Endodermal cell (in vitro differentiated cells): Measurements from ENCODE around the gene SIRT7. TPM values are rescaled to one million over a fixed set of nuclear protein-coding genes. Genes with fewer than 3 reads are reported as not detected.

ENCODE experiments used
- DNase-seq: peaks from one replicate; pipeline ENCODE4 v3.0.0-alpha.2; 2017
- H3K27ac ChIP-seq: 2 replicates; pipeline ENCODE4 v1.5.1; 2013; ENCODE audit warnings: mild to moderate bottlenecking, low read depth, low read length, moderate library complexity
- H3K27me3 ChIP-seq: 2 replicates; pipeline ENCODE4 v1.6.1; 2013; ENCODE audit warnings: mild to moderate bottlenecking, low read length, moderate library complexity; ENCODE audit not compliant: insufficient read depth, control insufficient read depth, poor library complexity, severe bottlenecking
- H3K36me3 ChIP-seq: 2 replicates; pipeline ENCODE4 v1.7.0; 2013; ENCODE audit warnings: mild to moderate bottlenecking, low read length, moderate library complexity; ENCODE audit not compliant: control insufficient read depth, insufficient read depth
- H3K4me1 ChIP-seq: one replicate; pipeline ENCODE4 v1.7.0; 2013; ENCODE audit warnings: low read length; ENCODE audit not compliant: control insufficient read depth, insufficient read depth
- H3K4me3 ChIP-seq: 2 replicates; pipeline ENCODE4 v1.5.1; 2013; ENCODE audit warnings: mild to moderate bottlenecking, low read length, moderate library complexity
- H3K9ac ChIP-seq: 2 replicates; pipeline ENCODE4 v1.6.1; 2013; ENCODE audit warnings: mild to moderate bottlenecking, low read length, moderate library complexity; ENCODE audit not compliant: poor library complexity, severe bottlenecking; ENCODE audit errors: extremely low read depth
- H3K9me3 ChIP-seq: 2 replicates; pipeline ENCODE4 v1.6.1; 2013; ENCODE audit warnings: mild to moderate bottlenecking, low read length, moderate library complexity; ENCODE audit not compliant: control insufficient read depth
- H3K27ac Mint-ChIP-seq: 2 replicates; pipeline ENCODE4 v1.8.0; 2020; ENCODE audit warnings: mixed read lengths
- H3K27me3 Mint-ChIP-seq: 2 replicates; pipeline ENCODE4 v1.8.0; 2021; ENCODE audit warnings: mild to moderate bottlenecking, mixed read lengths; ENCODE audit not compliant: insufficient read depth
- H3K36me3 Mint-ChIP-seq: 2 replicates; pipeline ENCODE4 v1.8.0; 2020; ENCODE audit warnings: low read depth, mixed read lengths
- H3K4me1 Mint-ChIP-seq: 2 replicates; pipeline ENCODE4 v1.8.0; 2020; ENCODE audit warnings: mixed read lengths
- H3K4me3 Mint-ChIP-seq: 2 replicates; pipeline ENCODE4 v1.8.0; 2020; ENCODE audit warnings: mild to moderate bottlenecking, moderate library complexity, mixed read lengths
- H3K9me3 Mint-ChIP-seq: 2 replicates; pipeline ENCODE4 v1.8.0; 2020; ENCODE audit warnings: mild to moderate bottlenecking, mixed read lengths
- WGBS, 2 experiments: methylation state at CpG; one replicate each; pipeline versions ENCODE4 v1.1.5 to v1.1.7; 2013; ENCODE audit warnings: missing lambda C conversion rate in 2 of 2, mixed read lengths in 1 of 2; ENCODE audit not compliant: insufficient coverage in 1 of 2, insufficient read length in 1 of 2; 5-methylcytosine and 5-hydroxymethylcytosine counted together
- total RNA-seq, 2 donors: library from RNA; stranded (reverse); fragmentation: NEBNext Ultra II Directional in 1 of 2; extraction: Animal tissue kit (Norgen Biotek cat#: 25700) in 1 of 2; gene quantifications; 2 replicates in 1 of 2; 3 replicates in 1 of 2; pipeline ENCODE4 v1.2.1, GENCODE V29; 2021
- TF ChIP-seq, protein P1 (sequence below): fragments of 200-600 bp; sonication (generic); conservative IDR thresholded peaks from 2 replicates; pipeline ENCODE4 v1.5.0; 2021; ENCODE audit warnings: antibody characterized with exemption, mild to moderate bottlenecking

The SIRT7 gene
- total RNA-seq, 2 donors from 2014 or later = 21.8 to 22.1 TPM

DNA sequence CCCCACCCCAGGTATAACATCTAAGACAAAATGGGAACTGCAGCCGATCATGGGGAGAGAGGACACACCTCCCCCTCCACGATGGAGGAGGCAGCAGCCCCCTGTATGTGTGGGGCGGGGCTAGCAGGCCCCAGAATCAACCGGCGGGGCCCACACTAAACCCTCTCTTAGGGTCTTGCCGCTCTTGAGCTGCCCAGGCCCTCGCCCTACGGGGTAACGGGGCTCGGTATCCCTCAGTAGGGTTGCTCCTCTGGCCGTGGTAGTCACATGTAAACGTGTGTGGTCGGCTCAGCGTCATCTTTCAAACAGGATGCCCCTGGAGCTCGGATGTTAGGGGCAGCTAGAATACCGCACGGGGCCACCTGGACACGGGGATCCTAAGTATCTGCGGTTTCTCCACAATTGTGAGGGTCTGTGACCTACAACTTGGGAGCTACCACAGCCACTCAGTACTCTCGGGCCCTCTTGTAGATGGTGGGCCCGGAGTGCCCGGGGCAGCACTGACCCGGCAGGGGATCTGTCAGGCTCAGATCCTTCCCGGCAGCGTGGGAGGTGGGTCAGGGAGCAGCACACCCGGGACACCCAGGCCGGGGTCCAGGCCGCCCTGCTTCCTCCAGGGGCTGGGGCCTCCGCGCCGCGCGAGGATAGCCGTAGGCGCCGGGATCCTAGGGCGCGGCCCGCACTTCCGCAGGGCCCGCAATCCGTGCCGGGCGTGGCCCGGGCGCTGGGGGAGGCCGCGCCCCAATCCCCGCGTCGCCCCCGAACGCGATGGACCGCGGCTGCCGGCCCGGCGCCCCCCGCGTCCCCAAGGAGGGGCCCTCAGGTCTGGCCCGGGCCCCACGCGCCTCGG is 47.6 kb downstream of the SIRT7 start:
- Histone ChIP-seq H3K36me3 (peaks cover 26% of the 10 kb centered on the region), H3K4me1 (no peaks in the 10 kb centered on the region), H3K27me3 (no peaks in the 10 kb centered on the region), H3K27ac (peak overlapping the region; percentile 24), H3K4me3 (peak overlapping the region; percentile 92), H3K9ac (peak overlapping the region; percentile 68), H3K9me3 (no peaks in the 10 kb centered on the region)
- Mint-ChIP-seq H3K27ac (peak overlapping the region; percentile 88), H3K27me3 (no peaks in the 10 kb centered on the region), H3K4me1 (peaks cover 6% of the 10 kb centered on the region), H3K36me3 (peaks cover 8% of the 10 kb centered on the region), H3K9me3 (no peaks in the 10 kb centered on the region), H3K4me3 (peak overlapping the region; percentile 73)
- TF ChIP-seq, protein P1, sequence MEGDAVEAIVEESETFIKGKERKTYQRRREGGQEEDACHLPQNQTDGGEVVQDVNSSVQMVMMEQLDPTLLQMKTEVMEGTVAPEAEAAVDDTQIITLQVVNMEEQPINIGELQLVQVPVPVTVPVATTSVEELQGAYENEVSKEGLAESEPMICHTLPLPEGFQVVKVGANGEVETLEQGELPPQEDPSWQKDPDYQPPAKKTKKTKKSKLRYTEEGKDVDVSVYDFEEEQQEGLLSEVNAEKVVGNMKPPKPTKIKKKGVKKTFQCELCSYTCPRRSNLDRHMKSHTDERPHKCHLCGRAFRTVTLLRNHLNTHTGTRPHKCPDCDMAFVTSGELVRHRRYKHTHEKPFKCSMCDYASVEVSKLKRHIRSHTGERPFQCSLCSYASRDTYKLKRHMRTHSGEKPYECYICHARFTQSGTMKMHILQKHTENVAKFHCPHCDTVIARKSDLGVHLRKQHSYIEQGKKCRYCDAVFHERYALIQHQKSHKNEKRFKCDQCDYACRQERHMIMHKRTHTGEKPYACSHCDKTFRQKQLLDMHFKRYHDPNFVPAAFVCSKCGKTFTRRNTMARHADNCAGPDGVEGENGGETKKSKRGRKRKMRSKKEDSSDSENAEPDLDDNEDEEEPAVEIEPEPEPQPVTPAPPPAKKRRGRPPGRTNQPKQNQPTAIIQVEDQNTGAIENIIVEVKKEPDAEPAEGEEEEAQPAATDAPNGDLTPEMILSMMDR = no peak
- peak; percentile 79 for DNase-seq
- WGBS, 2 experiments = 3 to 4% methylated on average over 33 to 65 of the region's 65 CpGs

DNA sequence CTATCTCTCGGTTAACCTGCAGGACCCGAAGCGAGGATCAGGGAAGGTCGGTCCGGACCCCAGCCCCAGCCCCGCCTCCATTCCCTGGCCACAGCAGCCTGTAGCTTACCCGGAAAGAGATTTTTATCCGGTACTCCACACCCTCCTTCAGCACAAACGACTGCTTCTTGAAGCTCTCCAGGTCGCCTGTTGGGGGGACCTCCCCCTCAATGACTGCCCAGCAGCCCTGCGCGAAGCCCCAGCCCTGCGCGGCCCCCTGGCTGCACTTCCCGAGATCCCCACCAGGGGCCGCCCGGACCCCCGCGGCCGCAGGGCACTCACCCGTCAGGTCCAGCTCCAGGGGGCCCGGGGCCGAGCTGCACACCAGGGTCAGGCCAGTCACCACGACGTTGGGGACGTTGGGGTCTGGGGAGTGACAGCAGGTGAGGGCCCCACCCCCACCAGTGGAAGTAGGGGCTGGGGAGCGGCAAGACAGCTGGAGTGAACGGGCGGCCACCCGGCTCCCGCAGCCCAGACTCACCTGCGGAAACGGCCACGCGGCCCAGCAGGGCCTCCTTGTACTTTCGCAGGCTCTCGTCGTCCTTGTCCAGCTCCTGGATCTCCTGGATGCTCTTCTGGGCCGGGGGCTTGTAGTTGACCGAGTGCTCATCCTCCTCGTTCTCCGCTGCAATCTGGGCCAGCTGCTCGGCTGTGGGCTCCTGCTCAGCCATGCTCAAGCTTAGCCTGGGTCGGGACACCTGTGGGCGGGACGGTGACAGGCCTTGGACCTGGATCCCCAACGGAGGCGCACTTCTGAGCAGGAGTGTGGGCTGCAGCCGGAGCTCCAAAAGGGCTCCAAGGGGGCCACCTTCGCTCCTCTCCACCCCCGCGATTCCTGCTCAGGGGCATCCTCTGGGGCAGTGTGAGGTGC is 48.5 kb downstream of the SIRT7 start:
- peak overlapping the region; percentile 17 for H3K27ac ChIP-seq
- TF ChIP-seq, protein P1 = peak; percentile 99
- H3K4me3 ChIP-seq = peak overlapping the region; percentile 92
- H3K36me3 Mint-ChIP-seq = peaks cover 9% of the 10 kb centered on the region
- peaks cover 6% of the 10 kb centered on the region for H3K4me1 Mint-ChIP-seq
- peaks cover 35% of the 10 kb centered on the region for H3K36me3 ChIP-seq
- H3K27me3 Mint-ChIP-seq = no peaks in the 10 kb centered on the region
- H3K9ac ChIP-seq = peak overlapping the region; percentile 68
- 52 to 60% methylated on average over 33 to 51 of the region's 52 CpGs for WGBS, 2 experiments
- H3K9me3 ChIP-seq = no peaks in the 10 kb centered on the region
- no peaks in the 10 kb centered on the region for H3K4me1 ChIP-seq
- peak overlapping the region; percentile 88 for H3K27ac Mint-ChIP-seq
- H3K9me3 Mint-ChIP-seq = no peaks in the 10 kb centered on the region
- peak overlapping the region; percentile 73 for H3K4me3 Mint-ChIP-seq
- peak; percentile 92 for DNase-seq
- H3K27me3 ChIP-seq = no peaks in the 10 kb centered on the region

DNA sequence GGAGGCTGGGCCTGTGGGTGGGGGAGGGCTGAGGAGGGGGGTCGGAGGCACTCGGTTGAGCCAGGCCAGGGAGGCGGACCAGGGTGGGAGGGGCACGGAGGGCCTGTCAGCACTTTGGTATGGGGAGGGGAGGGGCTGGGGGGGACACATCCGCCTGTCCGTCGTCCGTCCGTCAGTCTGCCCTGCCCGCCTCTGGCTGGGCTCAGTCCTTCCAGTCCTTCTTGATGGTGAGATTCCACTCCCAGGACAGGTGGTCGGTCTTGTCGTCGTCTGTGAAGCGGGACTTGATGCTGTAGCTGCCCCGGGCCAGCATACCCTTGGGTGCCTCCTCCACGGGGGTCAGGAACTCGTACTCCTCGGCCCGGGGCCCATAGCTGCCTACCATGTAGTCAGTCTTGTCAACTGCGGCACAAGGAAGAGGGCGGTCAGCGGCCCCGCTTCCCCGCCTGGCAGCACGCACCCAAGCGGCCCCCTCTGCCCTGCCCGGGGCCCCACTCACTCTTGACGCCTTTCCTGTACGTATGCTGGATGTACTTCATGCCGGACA is 49.2 kb downstream of the SIRT7 start:
- H3K9me3 ChIP-seq = no peaks in the 10 kb centered on the region
- peaks cover 6% of the 10 kb centered on the region for H3K4me1 Mint-ChIP-seq
- peak; percentile 88 for DNase-seq
- H3K27ac ChIP-seq = no peak overlapping the region
- peaks cover 42% of the 10 kb centered on the region for H3K36me3 ChIP-seq
- TF ChIP-seq, protein P1 = no peak
- peak overlapping the region; percentile 75 for H3K27ac Mint-ChIP-seq
- peak overlapping the region; percentile 73 for H3K4me3 Mint-ChIP-seq
- WGBS, 2 experiments = 83 to 85% methylated on average over 15 to 30 of the region's 30 CpGs
- H3K4me1 ChIP-seq = no peaks in the 10 kb centered on the region
- no peaks in the 10 kb centered on the region for H3K27me3 Mint-ChIP-seq
- no peak overlapping the region for H3K9ac ChIP-seq
- no peaks in the 10 kb centered on the region for H3K27me3 ChIP-seq
- H3K9me3 Mint-ChIP-seq = no peaks in the 10 kb centered on the region
- no peak overlapping the region for H3K4me3 ChIP-seq
- H3K36me3 Mint-ChIP-seq = peaks cover 14% of the 10 kb centered on the region
